HG03520 (cell line): Measurements from ENCODE around the gene OTOG.

ENCODE experiments used
- ATAC-seq: cut with Tn5 transposase; IDR thresholded peaks from one replicate; pipeline ENCODE4 v1.9.1; 2021; ENCODE audit warnings: mild to moderate bottlenecking, moderate library complexity; ENCODE audit not compliant: unreplicated experiment

OTOG gene, protein sequence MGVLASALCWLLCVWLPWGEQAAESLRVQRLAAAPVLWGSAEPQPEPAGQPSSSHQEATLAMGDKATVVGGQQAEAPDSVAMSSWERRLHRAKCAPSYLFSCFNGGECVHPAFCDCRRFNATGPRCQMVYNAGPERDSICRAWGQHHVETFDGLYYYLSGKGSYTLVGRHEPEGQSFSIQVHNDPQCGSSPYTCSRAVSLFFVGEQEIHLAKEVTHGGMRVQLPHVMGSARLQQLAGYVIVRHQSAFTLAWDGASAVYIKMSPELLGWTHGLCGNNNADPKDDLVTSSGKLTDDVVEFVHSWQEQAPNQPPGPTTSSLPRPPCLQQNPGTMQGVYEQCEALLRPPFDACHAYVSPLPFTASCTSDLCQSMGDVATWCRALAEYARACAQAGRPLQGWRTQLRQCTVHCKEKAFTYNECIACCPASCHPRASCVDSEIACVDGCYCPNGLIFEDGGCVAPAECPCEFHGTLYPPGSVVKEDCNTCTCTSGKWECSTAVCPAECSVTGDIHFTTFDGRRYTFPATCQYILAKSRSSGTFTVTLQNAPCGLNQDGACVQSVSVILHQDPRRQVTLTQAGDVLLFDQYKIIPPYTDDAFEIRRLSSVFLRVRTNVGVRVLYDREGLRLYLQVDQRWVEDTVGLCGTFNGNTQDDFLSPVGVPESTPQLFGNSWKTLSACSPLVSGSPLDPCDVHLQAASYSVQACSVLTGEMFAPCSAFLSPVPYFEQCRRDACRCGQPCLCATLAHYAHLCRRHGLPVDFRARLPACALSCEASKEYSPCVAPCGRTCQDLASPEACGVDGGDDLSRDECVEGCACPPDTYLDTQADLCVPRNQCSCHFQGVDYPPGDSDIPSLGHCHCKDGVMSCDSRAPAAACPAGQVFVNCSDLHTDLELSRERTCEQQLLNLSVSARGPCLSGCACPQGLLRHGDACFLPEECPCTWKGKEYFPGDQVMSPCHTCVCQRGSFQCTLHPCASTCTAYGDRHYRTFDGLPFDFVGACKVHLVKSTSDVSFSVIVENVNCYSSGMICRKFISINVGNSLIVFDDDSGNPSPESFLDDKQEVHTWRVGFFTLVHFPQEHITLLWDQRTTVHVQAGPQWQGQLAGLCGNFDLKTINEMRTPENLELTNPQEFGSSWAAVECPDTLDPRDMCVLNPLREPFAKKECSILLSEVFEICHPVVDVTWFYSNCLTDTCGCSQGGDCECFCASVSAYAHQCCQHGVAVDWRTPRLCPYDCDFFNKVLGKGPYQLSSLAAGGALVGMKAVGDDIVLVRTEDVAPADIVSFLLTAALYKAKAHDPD (N-terminal part only)

DNA sequence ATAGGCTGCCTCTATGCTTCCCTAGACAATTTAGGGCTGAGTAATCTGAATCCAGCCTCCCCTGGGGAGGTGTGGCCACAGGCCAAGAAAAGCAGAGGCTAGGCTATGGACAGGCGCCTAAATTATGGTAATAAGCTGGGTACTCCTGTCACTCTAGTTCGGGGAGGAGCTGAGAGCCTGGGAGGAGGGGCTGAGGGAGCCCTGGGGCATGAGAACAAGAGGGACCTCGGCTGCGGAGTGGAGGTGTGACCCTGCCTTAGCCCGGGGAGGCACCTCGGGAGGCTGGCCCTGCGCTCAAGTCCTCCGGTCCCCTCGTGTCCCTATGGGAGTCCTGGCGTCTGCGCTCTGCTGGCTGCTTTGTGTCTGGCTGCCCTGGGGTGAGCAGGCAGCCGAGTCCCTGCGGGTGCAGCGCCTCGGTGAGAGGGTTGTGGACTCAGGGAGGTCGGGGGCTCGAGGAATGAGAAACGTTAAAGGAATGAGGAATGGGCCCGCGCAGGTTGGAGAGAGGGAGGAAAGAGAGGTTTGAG, at the start of gene OTOG:
OTOG (plus strand) TSS at position 209 of the 527 bp plus-strand sequence; CDS start at position 323, 114 bp downstream.
- no peak for ATAC-seq

DNA sequence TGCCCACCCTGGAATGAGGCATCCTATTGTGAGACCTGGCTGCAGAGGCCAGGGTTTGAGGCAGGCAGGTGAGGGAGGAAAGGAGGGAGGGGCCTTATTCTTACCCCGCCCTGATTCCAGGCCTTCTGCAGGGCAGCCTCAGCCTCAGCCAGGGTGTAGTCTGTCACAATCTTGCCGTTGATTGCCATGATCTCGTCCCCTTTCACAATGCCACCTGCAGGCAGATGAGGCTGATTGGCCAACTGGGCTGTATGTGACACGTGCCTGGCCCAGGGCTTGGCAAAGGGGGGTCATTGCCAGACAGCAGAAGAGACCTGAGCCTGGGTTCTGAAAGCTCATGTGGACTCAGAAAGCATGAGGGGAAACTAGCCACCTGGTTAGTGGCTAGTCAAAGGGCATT, 49.0 kb upstream of the OTOG start:
- ATAC-seq, result no peak

DNA sequence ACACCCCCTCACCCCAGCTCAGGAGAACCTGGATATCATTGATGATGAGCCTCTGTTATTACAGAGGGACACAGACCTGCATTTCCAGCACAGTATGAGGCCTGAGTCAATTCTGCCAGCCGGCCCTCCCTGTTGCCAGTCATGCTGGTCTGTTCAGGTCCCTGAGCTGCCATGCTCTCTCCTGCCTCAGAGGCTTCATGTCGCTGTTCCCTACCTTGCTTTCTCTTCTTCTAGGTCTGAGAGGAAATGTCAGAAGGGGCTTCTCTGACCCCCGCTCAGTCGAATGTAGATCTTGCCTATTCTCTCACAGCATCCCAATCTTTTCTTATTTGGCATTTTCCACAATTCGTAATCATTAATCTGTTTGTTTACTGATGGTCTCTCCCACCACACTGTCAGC, 48.6 kb upstream of the OTOG start:
- ATAC-seq, result no peak

DNA sequence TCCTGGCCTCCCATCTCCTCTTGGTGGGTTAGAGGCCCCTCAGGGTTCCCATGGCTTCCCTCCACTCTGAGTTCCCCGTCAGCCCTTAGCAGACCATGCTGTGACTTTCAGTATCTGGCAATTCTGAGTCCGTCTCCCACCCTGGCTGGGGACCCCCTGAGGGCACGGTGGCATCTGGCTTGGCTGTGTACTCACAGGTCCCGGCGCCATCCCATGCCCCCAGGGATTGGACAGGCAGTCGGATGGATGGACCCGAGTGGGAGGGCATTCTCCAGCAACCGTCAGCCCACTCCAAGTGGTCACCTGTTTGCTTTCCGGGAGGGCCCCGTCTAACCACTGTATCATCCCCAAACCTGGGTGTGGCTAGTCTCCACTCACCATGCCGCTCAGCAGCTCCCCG, 46.4 kb upstream of the OTOG start:
- ATAC-seq, result no peak

DNA sequence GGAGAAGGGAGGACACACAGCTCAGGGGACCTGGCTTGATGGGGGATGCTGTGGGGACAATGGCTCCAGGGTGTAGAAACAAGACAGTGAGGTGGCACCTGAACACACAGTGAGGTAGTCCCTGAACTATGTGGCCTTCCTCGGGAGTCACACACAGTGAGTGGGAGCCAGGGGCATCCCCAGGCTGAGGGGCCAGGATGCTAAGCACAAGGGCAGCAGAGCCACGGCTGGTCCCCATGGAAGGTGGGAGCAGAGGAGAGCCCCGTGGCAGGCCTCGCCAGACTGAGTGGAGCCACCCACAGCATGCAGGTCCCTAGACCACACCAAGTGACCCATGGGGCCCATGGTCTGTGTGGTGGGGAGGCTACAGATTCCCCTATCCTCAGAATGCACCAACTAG, 44.4 kb upstream of the OTOG start:
- ATAC-seq, result no peak

DNA sequence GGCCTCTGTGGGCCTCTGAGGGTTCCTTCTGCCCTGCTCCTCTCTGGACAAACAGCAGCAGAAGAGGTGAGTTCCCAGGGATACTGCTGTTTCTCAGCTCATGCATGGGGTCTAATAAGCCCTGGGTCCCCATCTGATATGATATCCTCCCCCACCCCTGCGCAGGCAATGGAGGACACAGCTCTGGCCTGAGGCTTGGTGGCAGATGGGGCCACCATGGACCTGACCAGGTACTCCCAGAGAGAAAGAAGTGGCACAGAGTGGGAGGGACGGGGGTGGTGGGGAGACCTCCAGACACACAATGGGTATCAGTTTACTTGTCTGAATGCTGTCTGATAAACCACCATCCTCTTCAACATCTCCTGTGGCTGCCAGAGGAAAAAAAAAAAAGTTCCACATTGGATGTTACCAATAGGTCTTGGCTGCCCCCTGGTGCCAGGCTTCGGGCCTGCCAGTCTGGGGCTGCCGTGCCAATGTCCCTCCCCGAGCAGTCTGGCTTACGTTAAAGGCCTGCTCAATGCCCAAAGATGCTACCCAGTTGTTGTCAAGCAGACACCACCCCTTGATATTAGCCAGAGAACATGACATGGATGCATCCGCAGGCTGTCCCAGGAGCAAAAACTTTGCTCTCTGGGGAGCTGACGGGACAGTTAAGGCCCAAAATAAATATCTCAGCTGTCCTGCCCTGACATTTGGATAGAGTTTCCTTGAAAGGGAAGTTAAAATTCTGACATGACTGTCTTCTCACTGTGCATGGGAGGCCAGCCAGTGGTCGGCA, 42.5 kb upstream of the OTOG start:
- ATAC-seq, result peak; percentile 44

DNA sequence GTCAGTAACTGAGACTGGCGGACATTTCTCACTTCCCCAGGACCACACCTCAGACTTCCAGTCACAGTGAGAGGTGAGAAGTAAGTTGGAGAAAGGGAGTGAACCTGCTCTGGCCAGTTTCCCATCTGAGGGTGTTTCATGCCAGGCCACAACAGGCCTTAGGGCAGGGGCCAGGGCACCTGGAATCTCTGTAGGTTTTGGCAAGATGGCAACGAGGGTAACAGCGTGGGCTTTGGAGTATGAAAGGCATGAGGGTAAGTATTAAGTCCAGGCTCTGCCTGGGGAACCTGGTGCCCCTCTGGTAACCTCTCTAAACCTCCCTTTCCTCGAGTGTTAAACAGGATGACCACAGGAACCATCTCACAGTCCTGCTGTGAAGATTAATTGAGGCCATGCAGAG, 41.9 kb upstream of the OTOG start:
- no peak for ATAC-seq

DNA sequence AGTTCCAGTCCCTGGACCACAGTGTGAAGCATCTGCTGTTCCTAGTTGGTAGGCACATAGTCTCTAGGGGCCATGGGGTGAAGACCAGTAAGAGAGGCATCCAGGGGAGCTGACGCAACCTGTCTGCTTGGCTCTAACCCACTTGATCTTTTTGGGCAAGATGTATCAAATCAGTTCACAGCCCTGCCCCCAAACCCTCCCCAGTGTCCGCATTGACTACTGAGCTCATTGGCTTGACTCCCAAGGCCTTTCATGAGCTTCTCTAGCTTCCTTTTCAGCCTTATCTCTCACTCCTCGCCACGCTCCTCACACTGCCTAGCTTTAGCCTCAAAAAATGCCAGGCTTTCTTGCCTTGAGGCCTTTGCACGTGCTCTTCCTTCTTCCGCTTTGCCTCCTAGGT, 40.7 kb upstream of the OTOG start:
- no peak for ATAC-seq

DNA sequence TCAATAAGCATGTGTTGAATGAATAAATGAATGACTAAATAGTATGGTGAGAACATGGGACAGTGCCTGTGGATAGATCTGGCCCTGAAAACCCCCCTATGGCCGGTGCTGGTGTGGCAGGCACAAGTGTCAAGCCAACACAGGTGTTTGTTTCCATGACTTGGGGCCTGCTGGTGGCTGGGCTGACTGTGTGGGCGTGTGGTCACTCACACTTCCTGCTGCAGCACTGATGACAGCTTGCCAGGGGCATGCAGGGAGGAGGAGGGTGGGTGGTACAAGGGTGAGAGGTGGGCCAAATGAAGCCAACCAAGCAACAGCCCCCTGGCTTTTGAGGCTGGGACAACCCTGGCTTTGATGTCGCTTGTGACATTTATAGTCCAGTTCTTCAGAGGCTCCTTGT, 40.1 kb upstream of the OTOG start:
- ATAC-seq, result peak; percentile 83

DNA sequence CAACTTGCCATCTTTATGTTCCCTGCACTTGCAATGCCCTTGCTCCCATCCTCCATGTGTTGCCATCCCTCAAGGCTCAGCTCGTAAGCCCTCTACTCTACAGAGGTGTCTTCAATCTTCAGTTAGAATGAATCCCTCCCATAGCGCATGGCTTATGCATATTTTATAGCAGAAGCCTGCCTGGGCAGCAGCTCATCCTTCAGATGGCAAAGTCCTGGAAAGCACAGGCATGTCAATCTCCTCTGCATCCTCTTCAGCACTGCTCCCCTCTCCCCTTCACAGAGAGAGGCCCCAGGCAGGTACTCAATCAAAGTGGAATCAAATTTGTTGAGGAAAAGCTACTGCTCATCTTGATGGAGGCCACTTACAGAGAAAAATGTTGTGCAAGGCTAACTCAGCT, 39.3 kb upstream of the OTOG start:
- ATAC-seq, result no peak

DNA sequence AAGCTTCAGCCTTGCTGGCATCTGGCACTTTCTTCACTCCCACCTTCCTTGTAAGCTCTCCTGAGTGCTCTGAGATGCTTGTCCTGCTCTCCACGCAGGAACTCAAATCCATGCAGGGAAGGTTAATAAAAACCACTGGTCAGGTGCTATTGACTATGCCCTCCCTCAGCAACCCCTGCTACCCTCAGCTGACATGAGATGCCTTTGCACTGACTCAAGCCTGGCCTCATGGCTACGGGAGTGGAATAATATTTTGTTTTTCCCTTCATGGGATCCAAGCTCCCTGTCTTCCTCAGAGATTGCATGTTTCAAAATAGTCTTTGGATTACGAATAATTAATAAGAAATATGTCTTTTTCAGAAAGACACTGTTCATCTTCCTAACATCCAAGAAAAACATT, 38.8 kb upstream of the OTOG start:
- ATAC-seq, result no peak

DNA sequence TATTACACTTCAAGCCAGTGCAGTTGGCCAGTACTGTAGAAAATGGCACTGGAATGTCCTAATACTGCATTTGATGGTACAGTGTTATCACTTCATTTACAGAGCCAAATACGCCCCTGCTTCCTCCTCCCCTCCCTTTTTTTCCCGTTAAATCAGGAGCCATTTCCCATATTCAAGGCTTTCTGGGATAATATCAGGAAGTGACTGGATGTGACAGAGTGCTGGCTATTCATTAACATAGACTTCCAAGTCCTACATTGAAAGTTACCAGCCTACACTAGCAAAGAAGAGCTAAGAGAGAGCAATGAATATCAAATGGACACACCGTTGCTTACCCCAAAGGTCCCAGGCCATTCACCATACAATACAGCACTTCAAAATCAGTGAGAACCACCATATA, 38.3 kb upstream of the OTOG start:
- no peak for ATAC-seq

DNA sequence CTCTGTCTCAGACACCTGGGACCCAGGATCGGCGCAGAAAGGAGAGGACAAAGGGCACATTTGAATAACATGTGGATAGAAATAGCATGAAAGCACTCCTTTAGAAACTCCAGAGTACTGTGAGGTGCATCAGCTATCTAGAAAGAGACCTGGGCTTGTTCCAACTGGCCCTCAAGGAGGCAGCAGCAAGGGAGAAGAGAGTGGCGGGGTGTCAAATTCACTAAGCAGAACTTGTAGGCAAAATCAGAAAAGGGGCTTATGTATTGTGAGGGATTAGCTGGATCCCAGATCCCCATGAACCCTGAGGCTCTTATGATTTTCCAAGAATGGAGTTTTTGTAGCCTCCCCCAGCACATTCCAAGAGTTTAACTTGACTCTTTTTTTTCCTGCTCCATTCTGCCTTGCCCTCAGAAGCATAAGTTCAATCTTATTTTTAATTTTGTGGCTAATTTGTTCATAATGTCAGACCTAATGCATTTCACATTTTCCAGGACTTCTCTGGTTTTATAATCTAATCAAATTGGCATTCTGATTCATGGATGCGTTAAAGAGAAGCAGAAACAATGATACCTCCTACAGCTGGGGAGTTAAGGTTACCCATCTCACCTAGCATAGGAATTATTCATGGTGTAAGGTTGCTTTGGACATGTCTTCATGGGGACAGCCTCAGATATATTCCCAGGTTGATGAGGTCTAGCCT, 36.4 kb upstream of the OTOG start:
- no peak for ATAC-seq

DNA sequence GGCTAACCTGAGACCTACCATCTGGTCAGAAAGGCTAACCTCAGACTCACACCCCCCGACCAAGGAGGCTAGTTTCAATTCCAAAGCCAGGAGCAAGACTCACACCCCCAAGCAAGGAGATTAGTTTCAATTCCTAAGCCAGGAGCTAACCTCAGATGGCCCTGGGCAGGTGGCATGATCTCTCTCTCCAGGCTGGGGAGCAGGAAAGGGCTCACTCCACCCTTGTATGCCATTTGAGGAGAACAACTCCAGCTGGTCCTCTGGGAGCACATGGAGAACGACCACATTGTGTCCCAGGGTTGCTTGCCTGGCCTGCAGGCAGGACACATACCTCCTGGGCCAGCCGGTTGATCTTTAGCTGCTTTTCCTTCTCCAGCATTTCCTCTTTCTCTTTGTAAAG, 35.5 kb upstream of the OTOG start:
- no peak for ATAC-seq

DNA sequence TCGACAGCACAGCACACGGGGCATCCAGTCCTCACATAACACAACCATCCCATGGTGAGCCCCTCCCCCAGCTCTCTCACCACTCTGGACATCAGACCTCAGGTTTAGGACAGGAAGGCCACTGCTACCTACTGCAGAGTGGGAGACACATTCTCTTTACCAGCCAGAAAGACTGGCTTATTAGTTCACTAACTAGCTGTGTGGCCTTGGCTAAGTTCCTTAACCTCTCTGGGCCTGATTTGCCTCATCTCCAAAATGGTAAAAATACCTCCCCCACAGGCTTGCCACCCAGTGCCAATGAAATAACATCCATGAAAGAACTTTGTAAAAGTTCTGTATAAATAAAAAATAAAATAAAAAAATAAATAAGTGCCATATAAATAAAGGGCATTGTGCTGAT, 35.0 kb upstream of the OTOG start:
- ATAC-seq, result no peak

DNA sequence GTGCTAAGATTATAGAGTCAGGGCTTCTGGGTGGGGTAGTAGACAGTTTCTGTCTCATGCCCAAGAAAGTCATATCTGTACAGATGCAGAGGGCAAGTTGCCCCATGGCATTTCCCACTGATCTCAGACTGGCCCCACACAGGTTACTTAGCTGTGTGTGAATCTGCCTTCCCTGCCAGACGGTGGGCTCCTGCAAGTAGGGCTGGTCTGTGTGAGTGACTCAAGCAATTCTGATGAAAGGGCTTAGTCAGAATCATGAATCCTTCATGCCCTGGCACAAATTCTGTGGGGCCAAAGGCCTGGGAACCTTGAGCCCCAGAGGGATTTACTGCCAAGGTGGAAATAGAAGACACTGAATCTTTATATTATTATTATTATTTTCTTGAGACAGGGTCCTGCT, 33.2 kb upstream of the OTOG start:
- no peak for ATAC-seq

DNA sequence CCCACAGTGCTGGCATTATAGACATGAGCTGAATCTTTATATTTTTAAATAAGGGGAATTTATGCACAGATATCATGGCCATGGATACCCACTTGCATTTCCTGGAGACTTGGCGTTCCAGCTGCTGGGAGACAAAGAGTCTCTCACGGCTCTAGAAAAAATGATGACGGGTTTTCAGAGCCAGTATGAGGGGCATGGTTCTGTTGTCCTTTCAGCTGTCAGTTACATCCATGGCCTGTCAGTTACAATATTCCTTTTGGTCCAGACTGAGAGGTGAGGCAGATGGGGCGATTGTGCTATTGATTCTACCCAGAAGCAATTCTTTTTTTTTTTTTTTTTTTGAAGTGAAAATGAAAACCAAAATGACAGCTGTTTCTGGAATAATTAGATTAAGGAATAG, 32.6 kb upstream of the OTOG start:
- ATAC-seq, result no peak

DNA sequence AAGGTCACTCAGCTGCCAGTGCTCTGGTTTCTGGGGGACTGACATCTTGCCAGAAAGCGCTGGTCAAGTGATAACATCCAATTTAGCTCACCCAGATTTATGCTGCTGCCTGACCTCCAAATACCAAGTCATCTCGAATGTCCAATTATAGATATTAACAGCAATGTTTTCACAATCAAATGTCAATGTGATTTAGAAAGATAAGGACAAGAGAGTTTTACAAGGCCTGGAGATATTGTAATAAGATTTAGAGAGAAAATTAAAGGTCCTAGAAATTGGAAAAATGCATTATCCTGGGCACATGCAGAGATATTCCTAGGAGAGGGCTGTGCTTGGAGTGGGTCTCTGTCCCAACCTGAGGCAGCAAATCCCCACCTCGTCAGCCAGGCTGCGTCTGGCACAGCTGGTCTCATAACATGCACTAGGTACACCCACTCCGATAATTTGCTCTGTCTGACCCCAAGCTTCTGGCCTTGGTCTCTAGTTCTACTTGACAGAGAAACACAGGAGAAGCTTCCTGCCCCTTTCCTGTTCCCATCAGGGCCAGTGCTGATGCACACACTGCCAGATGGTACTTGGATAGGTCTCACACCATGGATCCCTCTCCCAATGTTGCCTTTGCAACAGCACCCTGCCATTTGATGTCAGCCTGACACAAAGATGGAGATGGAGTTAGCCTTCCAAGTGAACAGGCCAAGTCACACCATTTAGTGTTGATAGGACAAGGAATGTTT, 31.4 kb upstream of the OTOG start:
- ATAC-seq, result no peak

DNA sequence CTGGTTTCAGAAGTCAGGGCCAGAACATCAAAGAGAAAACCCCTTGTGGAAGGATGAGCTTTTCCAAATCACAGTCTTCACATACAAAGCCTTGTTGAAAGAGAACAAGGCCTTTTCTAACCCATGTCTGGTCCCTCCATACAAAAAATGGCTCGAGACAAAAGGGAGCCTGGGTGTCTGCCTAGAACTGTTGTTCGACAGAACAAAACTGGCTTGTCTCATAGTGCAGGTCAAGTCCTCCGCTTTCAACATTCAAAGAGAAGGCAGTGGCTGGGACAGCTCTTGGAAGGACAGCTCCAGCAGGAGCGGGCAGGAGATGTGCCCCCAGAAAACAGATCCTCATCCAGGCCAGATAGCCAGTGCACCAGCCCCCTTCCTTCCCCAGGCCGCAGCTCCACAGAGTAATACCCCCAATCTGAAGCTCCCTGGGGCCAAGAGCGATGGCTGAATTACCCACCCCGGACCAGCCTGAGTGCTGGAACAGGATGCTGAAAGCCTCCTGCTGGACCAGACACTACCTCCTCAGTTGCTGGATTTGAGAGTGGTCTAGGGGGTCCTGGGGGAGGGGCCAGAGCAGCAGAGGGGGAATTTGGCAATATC, 30.4 kb upstream of the OTOG start:
- no peak for ATAC-seq
